HG02798 (cell line): Measurements from ENCODE around the gene PKP2.

Source experiments
- ATAC-seq: cut with Tn5 transposase; IDR thresholded peaks from one replicate; pipeline ENCODE4 v1.9.1; 2021; ENCODE audit warnings: mild to moderate bottlenecking; ENCODE audit not compliant: unreplicated experiment, poor library complexity

Gene PKP2

DNA sequence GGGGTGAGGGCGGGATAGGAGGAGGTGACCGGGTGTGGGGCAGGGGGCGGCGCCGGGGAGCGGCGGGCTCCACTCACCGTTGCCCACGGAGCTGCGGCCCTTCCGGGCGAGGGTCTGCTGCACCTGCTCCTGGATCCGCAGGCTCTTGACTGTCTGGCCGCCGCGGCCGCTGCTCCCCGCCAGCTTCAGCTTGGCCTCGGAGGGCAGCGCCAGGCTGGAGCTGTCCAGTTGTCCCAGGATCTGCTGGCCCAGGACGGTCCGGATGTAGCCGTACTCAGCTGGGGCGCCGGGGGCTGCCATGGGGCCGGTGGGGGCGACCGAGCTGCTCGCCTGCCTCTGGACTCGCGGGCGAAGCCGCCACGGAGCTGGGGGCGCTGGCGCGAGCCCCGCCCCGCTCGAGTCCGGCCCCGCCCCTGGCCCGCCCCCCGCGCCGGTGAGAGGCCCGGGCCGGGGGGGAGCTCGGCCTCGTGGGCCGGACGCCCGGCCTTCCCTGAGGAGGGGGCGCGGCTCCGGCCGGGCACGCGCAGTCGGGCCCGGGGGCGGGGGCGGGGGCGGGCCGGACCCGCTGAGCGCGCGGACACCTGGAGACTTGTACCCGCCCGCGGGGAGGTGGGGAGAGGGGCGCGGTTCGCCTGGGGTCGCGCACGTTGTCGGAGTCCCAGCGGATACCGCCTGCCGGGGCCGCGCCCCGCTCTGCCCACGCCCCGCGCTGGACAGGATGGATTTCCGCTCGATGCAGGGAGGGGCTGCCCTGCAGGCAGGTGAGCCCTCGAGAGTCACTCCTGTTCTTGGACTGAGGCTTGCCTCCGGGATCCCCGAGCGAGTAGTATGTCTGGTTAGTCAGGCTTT is at the start of gene PKP2:
Gene PKP2 (minus strand): TSS at position 346 of the 849 bp plus-strand sequence. CDS start 46 bp downstream, at position 300.
- ATAC-seq, result peak; percentile 68

DNA sequence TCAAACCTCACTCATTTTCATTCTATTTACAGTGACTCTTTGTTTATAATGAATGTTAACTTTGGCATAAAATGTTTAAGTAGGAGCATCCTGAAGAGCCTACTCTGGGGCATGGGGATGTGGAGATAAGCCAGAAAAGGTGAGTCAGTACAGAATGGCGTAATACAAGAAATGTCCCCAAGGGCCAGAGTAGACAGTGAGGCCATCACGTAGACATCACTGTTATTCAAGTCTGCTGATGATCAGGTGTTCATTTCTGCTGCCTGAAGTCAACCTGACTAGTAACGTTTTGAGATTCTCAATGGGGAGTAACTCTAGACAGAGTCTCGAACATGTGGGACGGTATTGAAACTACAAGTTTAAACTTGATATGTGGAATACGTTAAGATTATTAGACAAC is 47.6 kb upstream of the PKP2 start:
- ATAC-seq, result no peak

DNA sequence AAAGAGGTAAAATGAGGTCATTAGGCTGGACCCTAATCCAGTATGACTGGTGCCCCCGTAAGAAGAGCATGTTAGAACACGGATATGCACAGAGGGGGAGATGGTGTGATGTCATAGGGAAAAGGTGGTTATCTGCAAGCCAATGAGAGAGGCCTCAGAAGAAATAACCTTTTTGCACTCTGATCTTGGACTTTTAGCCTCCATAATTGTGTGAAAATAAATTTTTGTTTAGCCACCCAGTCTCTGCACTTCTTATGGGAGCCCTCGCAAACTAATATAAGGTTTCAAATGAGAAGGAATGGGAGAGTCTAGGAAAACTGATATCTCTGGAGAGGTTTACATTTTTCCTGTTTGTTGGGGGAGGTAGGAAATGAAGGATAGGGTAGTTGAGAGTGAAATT is 43.2 kb upstream of the PKP2 start:
- no peak for ATAC-seq

DNA sequence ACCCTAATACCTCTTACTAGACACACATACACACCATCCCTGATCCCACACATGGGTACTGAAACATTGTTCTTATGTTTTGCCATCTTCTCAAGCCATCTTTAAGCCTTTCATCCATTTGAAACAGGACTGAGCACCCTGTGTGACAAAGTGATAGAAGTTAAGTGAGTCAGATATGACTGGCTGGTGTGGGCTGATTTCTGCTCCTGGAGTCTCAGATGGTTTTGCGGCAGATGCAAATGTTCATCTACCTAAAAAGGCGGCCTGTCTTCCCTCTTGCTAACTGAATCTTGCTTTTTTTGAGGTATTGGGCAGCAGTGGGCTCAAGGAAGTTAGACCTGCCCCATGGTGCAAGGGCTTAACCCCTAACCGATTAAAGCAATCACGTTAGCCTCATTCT is 30.4 kb upstream of the PKP2 start:
- no peak for ATAC-seq

DNA sequence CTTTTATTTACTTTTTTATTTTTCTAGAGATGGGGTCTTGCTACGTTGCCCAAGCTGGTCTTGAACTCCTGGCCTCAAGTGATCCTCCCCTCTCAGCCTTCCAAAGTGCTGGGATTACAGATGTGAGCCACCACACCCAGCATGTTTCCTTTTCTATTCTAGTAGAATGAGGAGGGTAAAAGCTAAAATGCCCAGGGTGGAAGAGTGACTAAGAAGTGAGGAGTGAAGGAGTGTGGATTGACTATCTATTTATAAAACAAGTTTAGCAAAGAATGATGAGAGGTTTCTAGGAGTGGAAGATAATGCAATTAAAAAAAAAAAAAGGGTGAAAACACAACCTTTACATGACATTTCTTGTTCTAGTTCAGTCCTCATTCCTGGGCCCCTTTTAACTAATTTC is 29.8 kb upstream of the PKP2 start:
- no peak for ATAC-seq

DNA sequence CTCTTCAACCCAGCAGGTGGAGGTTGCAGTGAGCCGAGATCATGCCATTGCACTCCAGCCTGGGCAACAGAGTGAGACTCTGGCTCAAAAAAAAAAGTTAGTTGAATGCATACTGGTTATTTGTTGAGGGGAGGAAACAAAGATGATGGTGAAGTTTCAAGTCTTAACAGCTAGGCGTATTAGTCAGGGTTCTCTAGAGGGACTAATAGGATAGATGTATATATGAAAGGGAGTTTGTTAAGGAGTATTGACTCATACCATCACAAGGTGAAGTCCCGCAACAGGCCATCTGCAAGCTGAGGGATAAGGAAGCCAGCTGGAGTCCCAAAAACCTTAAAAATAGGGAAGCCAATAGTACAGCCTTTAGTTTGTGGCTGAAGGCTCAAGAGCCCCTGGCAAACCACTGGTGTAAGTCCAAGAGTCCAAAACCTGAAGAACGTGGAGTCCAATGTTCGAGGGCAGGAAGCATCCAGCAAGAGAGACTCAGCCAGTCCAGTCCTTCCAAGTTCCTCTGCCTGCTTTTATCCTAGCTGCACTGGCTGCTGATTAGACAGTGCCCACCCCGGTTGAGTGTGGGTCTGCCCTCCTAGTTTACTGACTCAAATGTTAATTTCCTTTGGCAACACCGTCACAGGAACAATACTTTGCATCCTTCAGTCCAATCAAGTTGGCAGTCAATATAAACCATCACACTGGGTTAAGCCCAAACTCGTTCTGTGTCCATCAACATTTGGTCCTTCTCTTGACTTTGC is 26.1 kb upstream of the PKP2 start:
- ATAC-seq, result no peak

DNA sequence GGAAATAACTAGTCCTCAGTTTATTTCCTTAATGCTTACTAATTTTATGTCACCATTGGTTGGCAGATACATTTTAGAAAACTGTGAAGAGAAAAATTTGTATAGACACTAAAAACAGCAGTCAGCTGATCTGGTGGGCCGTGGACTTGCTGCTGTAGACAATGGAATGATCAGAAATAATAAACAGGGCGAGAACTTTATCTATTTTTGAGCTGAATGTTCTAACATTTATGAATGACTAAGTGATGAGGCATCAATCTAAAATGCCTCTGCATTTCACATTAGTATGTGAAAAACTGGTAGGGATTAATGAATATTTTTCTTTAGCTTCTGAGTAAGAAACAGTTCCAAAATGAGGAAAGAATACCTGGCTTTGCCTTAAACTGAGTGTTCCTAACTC is 24.8 kb upstream of the PKP2 start:
- ATAC-seq, result no peak

DNA sequence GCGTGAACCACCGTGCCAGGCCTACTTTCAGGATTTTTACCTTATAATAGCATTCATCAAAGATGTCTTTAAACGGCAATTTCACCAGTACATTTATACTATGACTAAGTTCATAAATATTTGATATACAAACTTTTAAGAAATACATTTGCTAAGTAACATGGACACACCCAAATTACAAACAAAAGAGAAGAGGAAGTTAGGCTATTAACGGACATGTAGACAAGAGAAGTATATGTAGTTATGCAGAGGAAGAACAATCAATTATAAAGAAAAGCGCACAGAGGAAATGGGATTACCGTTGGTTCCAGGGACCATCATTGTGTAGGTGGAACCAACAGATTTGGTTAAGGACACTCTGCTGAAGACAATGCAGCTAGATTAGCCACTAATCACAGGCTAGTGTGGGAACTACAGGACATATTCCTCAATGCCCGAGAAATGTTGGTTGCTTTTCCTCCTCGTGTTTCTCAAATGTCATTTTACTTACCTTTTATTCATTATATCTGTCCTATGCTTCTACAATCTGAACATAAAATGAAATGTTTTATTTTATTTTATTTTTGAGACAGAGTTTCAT is 24.0 kb upstream of the PKP2 start:
- no peak for ATAC-seq

DNA sequence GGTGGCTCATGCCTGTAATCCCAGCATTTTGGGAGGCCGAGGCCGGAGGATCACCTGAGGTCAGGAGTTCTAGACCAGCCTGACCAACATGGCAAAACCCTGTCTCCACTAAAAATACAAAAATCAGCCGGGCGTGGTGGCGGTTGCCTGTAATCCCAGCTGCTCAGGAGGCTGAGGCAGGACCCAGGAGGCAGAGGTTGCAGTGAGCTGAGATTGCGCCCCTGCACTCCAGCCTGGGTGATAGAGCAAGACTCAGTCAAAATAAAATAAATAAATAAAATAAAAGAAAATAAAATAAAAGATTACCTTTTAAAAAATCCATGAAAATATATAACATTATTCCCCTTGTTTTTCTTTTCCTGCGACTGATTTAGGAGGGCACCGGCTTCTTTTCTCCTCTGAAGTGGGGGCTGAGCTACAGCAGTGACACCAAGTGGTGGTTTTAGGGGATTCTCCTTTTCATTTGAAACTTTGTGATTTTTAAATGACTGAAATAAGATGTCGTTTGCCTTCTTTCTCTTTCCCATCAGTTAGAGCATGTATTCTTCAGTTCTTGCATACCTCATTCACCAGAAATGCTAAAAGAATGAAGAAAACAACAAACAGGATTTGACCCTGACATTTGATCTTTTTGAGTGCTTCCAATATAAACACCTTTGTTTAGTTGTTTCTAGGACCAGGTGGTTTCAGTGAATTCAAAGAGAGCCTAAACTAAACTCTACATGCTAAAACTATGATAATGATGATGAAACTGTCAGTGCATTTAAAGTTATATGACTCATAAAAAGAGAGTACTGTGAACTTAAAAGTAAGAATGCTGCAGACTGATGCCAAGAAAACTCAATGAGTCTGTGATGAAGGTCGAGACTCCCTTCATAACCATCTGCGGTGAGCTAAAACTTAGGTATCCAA is 22.6 kb upstream of the PKP2 start:
- ATAC-seq, result no peak

DNA sequence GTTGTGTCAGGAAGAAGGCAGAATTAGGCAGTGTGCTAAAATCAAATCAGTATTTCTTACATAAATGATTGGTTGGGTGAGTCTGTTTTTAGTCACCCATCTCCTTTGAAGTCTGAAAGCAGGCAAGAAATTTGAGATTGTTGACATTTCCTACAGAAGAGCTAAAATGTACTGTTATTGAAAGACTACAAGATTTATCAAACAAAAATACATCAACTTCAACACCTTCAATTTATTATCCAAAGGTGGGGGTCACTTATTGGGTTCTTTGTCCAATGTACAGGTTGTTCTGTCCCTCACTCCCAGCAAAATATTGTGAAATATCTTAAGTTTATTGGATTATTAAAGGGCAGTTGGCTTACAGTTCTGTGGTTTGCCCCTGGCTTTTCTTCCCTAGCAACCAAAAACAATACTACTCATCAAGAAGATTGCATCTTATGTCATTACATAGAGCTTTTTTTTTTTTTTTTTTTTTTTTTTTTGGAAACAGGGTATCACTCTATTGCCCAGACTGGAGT is 20.6 kb upstream of the PKP2 start:
- no peak for ATAC-seq

DNA sequence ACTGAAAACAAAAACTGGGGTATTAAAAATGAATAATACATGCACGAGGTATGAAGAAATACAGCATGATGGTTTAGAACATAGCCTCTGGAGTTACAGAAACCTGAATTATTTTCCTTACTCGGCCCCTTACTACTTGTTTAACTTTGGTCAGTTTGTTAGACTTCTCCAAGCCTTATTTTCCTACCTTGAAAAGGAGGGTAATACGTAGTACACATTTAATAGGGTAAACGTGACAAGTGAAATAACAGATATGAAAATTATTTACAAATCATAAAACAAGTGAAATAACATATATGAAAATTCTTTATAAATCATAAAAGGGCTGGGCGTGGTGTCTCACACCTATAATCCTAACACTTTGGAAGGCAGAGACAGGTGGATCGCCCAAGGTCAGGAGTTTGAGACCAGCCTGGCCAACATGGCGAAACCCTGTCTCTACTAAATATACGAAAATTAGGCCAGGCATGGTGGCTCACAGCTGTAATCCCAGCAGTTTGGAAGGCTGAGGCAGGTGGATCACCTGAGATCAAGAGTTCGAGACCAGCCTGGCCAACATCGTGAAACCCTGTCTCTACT is 11.4 kb upstream of the PKP2 start:
- no peak for ATAC-seq

DNA sequence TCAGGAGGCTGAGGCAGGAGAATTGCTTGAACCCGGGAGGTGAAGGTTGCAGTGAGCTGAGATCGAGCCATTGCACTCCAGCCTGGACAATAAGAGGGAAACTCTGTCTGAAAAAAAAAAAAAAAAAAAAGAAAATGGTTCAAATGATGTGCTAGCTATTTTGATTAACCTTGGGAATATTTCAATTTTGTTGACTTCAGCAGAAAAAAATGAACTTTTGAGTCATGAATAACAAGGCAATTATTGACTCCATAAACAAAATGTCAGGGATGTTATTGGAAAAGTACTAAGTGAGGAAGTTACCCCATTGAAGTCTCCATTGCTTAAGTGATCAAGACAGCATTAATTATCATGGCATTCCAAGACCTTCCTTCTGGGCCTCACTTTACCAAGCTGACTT is 10.6 kb upstream of the PKP2 start:
- no peak for ATAC-seq

DNA sequence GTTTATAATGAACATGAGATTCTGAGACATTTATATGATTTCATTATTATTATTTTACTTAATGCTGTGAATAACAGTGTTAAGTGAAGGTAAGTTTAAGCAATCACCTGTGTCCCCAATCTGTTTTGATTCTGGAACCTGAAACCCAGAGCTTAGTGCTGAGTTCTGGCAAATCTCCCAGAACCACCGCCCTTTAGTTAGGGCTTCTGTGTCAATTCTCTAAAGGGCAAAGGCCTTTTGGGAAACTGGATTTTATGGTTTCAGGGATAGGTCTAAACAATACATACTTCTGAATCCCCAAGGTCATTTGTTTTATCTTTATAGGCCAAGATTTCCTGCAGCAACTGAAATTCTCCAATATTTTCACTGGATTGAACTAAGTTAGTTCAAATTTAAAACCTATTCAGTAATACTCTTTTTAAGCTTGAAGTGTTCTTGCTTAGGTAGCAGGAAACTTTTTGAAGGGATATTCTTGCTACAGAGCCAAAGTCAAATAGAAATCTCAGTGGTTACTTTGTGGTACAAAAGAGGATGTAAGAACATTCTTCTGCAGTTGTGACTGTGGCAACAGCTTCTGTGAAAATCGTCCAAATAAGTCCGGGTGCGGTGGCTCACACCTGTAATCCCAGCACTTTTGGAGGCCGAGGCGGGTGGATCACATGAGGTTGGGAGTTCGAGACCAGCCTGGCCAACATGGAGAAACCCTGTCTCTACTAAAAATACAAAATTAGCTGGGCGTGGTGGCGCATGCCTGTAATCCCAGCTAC is 10.0 kb upstream of the PKP2 start:
- ATAC-seq, result peak; percentile 99

DNA sequence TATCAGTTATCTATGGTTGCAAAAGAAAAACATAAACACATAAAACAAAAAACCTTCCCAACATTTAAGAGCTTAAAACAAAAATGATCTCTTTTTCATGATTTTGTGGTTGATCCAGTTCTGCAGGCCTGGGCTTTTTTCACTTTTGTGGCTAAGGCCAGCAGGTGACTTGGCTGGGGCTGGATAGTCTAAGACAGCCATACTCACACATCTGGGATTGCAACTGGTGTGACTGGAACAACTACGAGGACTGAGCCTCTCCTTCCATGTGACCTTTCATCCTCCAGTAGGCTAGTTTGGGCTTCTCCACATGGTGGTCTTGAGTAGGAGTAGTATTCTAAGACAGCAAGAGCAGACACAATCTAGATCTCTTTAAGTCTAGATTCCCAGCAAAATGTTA is 7.2 kb upstream of the PKP2 start:
- no peak for ATAC-seq

DNA sequence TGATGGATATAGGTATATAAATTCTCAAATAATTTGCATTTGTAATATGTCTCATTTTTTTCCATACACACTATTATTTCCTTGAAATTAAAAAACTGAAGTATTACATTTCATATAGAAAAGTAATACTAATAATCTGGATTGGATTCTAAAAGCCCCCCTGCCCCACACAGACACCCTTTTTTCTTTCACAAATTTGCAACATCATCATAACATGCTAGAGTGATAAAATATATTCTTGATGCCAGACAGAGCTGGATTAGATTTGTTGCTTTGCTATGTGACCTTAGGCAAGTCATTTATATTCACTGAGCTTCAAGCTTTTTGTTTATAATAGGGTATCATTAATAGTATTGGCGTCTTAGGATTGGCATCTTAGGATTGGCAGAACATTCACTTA is 6.7 kb upstream of the PKP2 start:
- no peak for ATAC-seq

DNA sequence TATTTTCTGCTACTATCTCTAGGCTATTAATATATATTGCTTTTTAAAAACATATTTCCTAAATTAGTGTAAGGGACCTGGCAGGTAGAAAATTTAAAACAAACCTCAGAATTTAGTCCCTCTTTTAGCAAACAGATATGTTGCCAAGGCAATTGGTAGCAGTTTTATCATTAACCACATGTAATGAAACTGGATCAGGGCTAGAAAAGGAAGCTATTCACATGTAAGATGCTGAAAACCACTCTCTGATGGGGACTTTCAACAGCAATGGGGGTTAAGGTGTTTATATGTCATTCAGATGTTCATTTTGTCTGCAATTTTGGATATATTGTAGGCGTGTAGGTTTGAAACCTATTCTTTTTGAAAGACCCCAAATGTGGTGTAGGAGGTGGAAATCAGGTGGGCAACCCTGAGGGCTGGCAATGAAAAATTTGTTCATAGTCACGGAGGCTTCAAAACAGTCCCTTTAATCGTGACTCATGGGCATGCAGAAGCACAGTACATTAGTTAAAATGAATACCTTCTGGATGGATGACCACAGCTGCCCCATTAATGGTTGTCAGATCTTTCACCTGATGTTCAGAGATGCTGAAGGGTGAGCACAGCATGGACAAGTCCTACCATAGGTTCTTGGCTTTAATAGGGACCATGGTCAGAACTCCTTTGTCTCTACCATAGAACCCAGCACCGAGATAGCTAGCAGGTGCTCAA is 5.9 kb upstream of the PKP2 start:
- no peak for ATAC-seq

DNA sequence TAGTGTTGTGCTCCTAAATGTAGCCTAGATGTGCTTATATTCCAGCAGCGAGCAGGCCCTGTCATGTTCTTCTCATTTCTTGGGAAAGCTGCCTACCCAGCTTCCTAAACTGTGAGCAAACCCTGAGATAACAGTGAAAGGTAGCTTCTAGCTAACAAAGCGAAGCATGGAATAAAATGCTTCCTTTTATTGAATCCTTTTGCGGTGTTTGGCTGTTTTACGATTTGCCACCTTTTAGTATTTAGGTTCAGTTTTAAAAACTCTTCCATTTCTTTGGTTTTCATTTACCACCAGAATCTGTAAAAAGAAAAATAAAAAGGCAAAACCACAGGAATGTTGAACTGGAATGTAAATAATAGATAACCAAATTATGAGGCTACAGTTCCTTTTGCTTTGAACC is 5.0 kb upstream of the PKP2 start:
- no peak for ATAC-seq
